DOHH2 (cell line): ENCODE results near the gene CFAP57.

Source experiments
- H3F3A ChIP-seq: fragments of 200-600 bp; sonication (generic), shearing (Covaris generic); 2 replicates; pipeline ENCODE4 v1.6.0; 2016; ENCODE audit warnings: antibody characterized with exemption, mild to moderate bottlenecking; ENCODE audit not compliant: control insufficient read depth, insufficient read depth
- H3K27ac ChIP-seq: fragments of 200-600 bp; sonication (generic); 2 replicates; pipeline ENCODE4 v1.5.1; 2014; ENCODE audit warnings: low read depth, mild to moderate bottlenecking, low read length, moderate library complexity
- H3K27me3 ChIP-seq: fragments of 200-600 bp; sonication (generic); 2 replicates; pipeline ENCODE4 v1.6.1; 2014; ENCODE audit warnings: mild to moderate bottlenecking, low read length, mixed read lengths; ENCODE audit not compliant: control insufficient read depth
- H3K36me3 ChIP-seq: fragments of 200-600 bp; sonication (generic); 2 replicates; pipeline ENCODE4 v1.6.1; 2014; ENCODE audit warnings: mild to moderate bottlenecking, low read length, moderate library complexity, mixed read lengths; ENCODE audit not compliant: control insufficient read depth
- H3K4me1 ChIP-seq: fragments of 200-600 bp; sonication (generic); 2 replicates; pipeline ENCODE4 v1.6.1; 2014; ENCODE audit warnings: mild to moderate bottlenecking, low read length, mixed read lengths; ENCODE audit not compliant: control insufficient read depth
- H3K4me2 ChIP-seq: fragments of 200-600 bp; sonication (generic); 2 replicates; pipeline ENCODE4 v1.6.0; 2014; ENCODE audit warnings: mild to moderate bottlenecking, low read length, moderate library complexity
- H3K4me3 ChIP-seq: fragments of 200-600 bp; sonication (generic); 2 replicates; pipeline ENCODE4 v1.5.1; 2014; ENCODE audit warnings: mild to moderate bottlenecking, low read length, mixed read lengths
- H3K79me2 ChIP-seq: fragments of 200-600 bp; sonication (generic); 2 replicates; pipeline ENCODE4 v1.6.1; 2014; ENCODE audit warnings: mild to moderate bottlenecking, low read length, mixed read lengths; ENCODE audit not compliant: control insufficient read depth
- H3K9me2 ChIP-seq: fragments of 200-600 bp; sonication (generic); replicated peaks from 2 replicates; pipeline ENCODE4 v1.6.1; 2014; ENCODE audit warnings: mild to moderate bottlenecking, low read length, mixed read lengths; ENCODE audit not compliant: control insufficient read depth
- H3K9me3 ChIP-seq: fragments of 200-600 bp; sonication (generic); 2 replicates; pipeline ENCODE4 v1.6.1; 2014; ENCODE audit warnings: antibody characterized with exemption, low read length, mixed read lengths; ENCODE audit not compliant: control insufficient read depth, insufficient read depth
- H4K20me1 ChIP-seq: fragments of 200-600 bp; sonication (generic); 2 replicates; pipeline ENCODE4 v1.6.0; 2014; ENCODE audit warnings: low read depth, mild to moderate bottlenecking, antibody characterized with exemption, low read length, moderate library complexity; ENCODE audit not compliant: control insufficient read depth, insufficient read depth
- CTCF ChIP-seq: fragments of 200-600 bp; sonication (generic); IDR thresholded peaks from one replicate; pipeline ENCODE4 v1.5.1; 2014; ENCODE audit warnings: antibody characterized with exemption, mild to moderate bottlenecking, low read depth, low read length; ENCODE audit not compliant: poor library complexity, severe bottlenecking
- EZH2phosphoT487 ChIP-seq: fragments of 200-600 bp; sonication (generic); IDR thresholded peaks from 2 replicates; pipeline ENCODE4 v1.6.1; 2017; ENCODE audit warnings: borderline replicate concordance, mild to moderate bottlenecking, antibody characterized with exemption, low read length, moderate library complexity, mixed read lengths

Gene CFAP57

GRCh38 chr1:43221797-43222196, 49.7 kb downstream of the CFAP57 start:
- no peaks in the 10 kb centered on the region for H3K9me3 ChIP-seq
- H3K4me2 ChIP-seq = peak overlapping the region; percentile 26
- H3K79me2 ChIP-seq = no peaks in the 10 kb centered on the region
- H3K36me3 ChIP-seq = no peaks in the 10 kb centered on the region
- H3K9me2 ChIP-seq = no peaks in the 10 kb centered on the region
- H4K20me1 ChIP-seq = no peaks in the 10 kb centered on the region
- peaks cover 20% of the 10 kb centered on the region for H3K4me1 ChIP-seq
- H3K4me3 ChIP-seq = no peak overlapping the region
- H3K27me3 ChIP-seq = no peaks in the 10 kb centered on the region
- H3K27ac ChIP-seq = 0 out of 2 replicates have a peak overlapping the region, but pooled peaks have one; percentile 29
- TF ChIP-seq CTCF (no peak), EZH2phosphoT487 (no peak)
- no peaks in the 10 kb centered on the region for H3F3A ChIP-seq

- TF ChIP-seq CTCF (no peak), EZH2phosphoT487 (no peak)
- no peak overlapping the region for H3K4me2 ChIP-seq
- H3F3A ChIP-seq = no peaks in the 10 kb centered on the region
- H3K9me3 ChIP-seq = no peaks in the 10 kb centered on the region
- no peaks in the 10 kb centered on the region for H3K9me2 ChIP-seq
- H3K36me3 ChIP-seq = no peaks in the 10 kb centered on the region
- no peak overlapping the region for H3K4me3 ChIP-seq
- no peaks in the 10 kb centered on the region for H3K27me3 ChIP-seq
- H4K20me1 ChIP-seq = no peaks in the 10 kb centered on the region
- H3K4me1 ChIP-seq = peaks cover 20% of the 10 kb centered on the region
- no peak overlapping the region for H3K27ac ChIP-seq
- no peaks in the 10 kb centered on the region for H3K79me2 ChIP-seq
Observed at GRCh38 chr1:43222879-43223278, 50.7 kb downstream of the CFAP57 start.

GRCh38 chr1:43225168-43225567, 53.0 kb downstream of the CFAP57 start:
- Histone ChIP-seq H3K4me2 (no peak overlapping the region), H3K79me2 (no peaks in the 10 kb centered on the region), H3K4me1 (peaks cover 20% of the 10 kb centered on the region), H3K9me2 (no peaks in the 10 kb centered on the region), H3F3A (no peaks in the 10 kb centered on the region), H3K9me3 (no peaks in the 10 kb centered on the region), H4K20me1 (no peaks in the 10 kb centered on the region), H3K4me3 (no peak overlapping the region), H3K27ac (no peak overlapping the region), H3K36me3 (no peaks in the 10 kb centered on the region), H3K27me3 (no peaks in the 10 kb centered on the region)
- TF ChIP-seq EZH2phosphoT487 = no peak
- peak; percentile 34 for TF ChIP-seq CTCF
